GM23338 (cell line): ENCODE data around the gene DZIP1.

ENCODE experiments used
- CTCF ChIP-seq, 2 experiments: fragments of 200-600 bp in 1 of 2; sonication (generic) in 1 of 2; conservative IDR thresholded peaks; 2 replicates each; pipeline versions ENCODE4 v1.5.1 to v1.6.1; 2016 to 2017; ENCODE audit warnings: antibody characterized with exemption in 2 of 2, low read depth in 2 of 2, mild to moderate bottlenecking in 2 of 2, moderate library complexity in 1 of 2
- POLR2AphosphoS5 ChIP-seq: IDR thresholded peaks from 2 replicates; pipeline ENCODE4 v1.6.1; 2016; ENCODE audit warnings: antibody characterized with exemption, low read depth

- no peak for TF ChIP-seq CTCF (conservative IDR thresholded peaks at IDR 0.05; ENCODE audit: low read depth in 2 of 2)
- TF ChIP-seq POLR2AphosphoS5: no peak
Measured at GRCh38 chr13:95585867-95586266, 58.6 kb downstream of the DZIP1 start.
